Measurements from ENCODE around the gene NSF.
"Not testable (repeated sequence)": the region's sequence is repeated elsewhere in the genome, so short reads cannot be mapped to it uniquely, and the experiment has no call there.

Gene NSF

GRCh38 chr17:46649246-46649645 lies 58.8 kb downstream of the NSF start:
- not testable (repeated sequence) for H3K36me3 Mint-ChIP-seq (ENCODE audit: insufficient read depth); H3K27ac Mint-ChIP-seq; ATAC-seq (replicated peaks); H3K27me3 Mint-ChIP-seq; H3K9me3 Mint-ChIP-seq; H3K4me1 Mint-ChIP-seq (ENCODE audit: low read depth in 2 of 2); H3K4me3 Mint-ChIP-seq; DNase-seq

- not testable (repeated sequence) for H3K4me1 Mint-ChIP-seq (ENCODE audit: low read depth in 2 of 2); H3K27me3 Mint-ChIP-seq; H3K9me3 Mint-ChIP-seq; ATAC-seq (replicated peaks); H3K27ac Mint-ChIP-seq; H3K36me3 Mint-ChIP-seq (ENCODE audit: insufficient read depth); DNase-seq; H3K4me3 Mint-ChIP-seq
These were observed 61.7 kb downstream of the NSF start for GRCh38 chr17:46652024-46652643.

- H3K27ac Mint-ChIP-seq; ATAC-seq (replicated peaks); H3K4me3 Mint-ChIP-seq; H3K4me1 Mint-ChIP-seq (ENCODE audit: low read depth in 2 of 2); H3K9me3 Mint-ChIP-seq; H3K36me3 Mint-ChIP-seq (ENCODE audit: insufficient read depth); H3K27me3 Mint-ChIP-seq; DNase-seq: not testable (repeated sequence)
These were observed 67.8 kb downstream of the NSF start for GRCh38 chr17:46658235-46658634.

- not testable (repeated sequence) for H3K27ac Mint-ChIP-seq; H3K4me3 Mint-ChIP-seq; DNase-seq; H3K4me1 Mint-ChIP-seq (ENCODE audit: low read depth in 2 of 2); H3K9me3 Mint-ChIP-seq; H3K36me3 Mint-ChIP-seq (ENCODE audit: insufficient read depth); H3K27me3 Mint-ChIP-seq; ATAC-seq (replicated peaks)
These were observed 69.2 kb downstream of the NSF start for GRCh38 chr17:46659702-46660101.

- not testable (repeated sequence) for H3K27me3 Mint-ChIP-seq; H3K4me3 Mint-ChIP-seq; H3K4me1 Mint-ChIP-seq (ENCODE audit: low read depth in 2 of 2); ATAC-seq (replicated peaks); DNase-seq; H3K36me3 Mint-ChIP-seq (ENCODE audit: insufficient read depth); H3K27ac Mint-ChIP-seq; H3K9me3 Mint-ChIP-seq
These were observed 72.7 kb downstream of the NSF start for GRCh38 chr17:46663123-46663522.

GRCh38 chr17:46663552-46663951 lies 73.1 kb downstream of the NSF start:
- H3K4me3 Mint-ChIP-seq; H3K4me1 Mint-ChIP-seq (ENCODE audit: low read depth in 2 of 2); DNase-seq; ATAC-seq (replicated peaks); H3K36me3 Mint-ChIP-seq (ENCODE audit: insufficient read depth); H3K27ac Mint-ChIP-seq; H3K9me3 Mint-ChIP-seq; H3K27me3 Mint-ChIP-seq: not testable (repeated sequence)

- DNase-seq; H3K27me3 Mint-ChIP-seq; H3K36me3 Mint-ChIP-seq (ENCODE audit: insufficient read depth); H3K4me1 Mint-ChIP-seq (ENCODE audit: low read depth in 2 of 2); H3K4me3 Mint-ChIP-seq; H3K9me3 Mint-ChIP-seq; ATAC-seq (replicated peaks); H3K27ac Mint-ChIP-seq: not testable (repeated sequence)
These were observed 75.5 kb downstream of the NSF start for GRCh38 chr17:46665969-46666368.

- not testable (repeated sequence) for H3K36me3 Mint-ChIP-seq (ENCODE audit: insufficient read depth); H3K4me3 Mint-ChIP-seq; H3K27me3 Mint-ChIP-seq; H3K27ac Mint-ChIP-seq; ATAC-seq (replicated peaks); DNase-seq; H3K4me1 Mint-ChIP-seq (ENCODE audit: low read depth in 2 of 2); H3K9me3 Mint-ChIP-seq
These were observed 80.3 kb downstream of the NSF start for GRCh38 chr17:46670789-46671188.

GRCh38 chr17:46672777-46673176 lies 82.3 kb downstream of the NSF start:
- ATAC-seq (replicated peaks); DNase-seq; H3K27ac Mint-ChIP-seq; H3K4me3 Mint-ChIP-seq; H3K4me1 Mint-ChIP-seq (ENCODE audit: low read depth in 2 of 2); H3K9me3 Mint-ChIP-seq; H3K27me3 Mint-ChIP-seq; H3K36me3 Mint-ChIP-seq (ENCODE audit: insufficient read depth): not testable (repeated sequence)

- DNase-seq; H3K9me3 Mint-ChIP-seq; H3K27ac Mint-ChIP-seq; ATAC-seq (replicated peaks); H3K27me3 Mint-ChIP-seq; H3K36me3 Mint-ChIP-seq (ENCODE audit: insufficient read depth); H3K4me3 Mint-ChIP-seq; H3K4me1 Mint-ChIP-seq (ENCODE audit: low read depth in 2 of 2): not testable (repeated sequence)
These were observed 87.3 kb downstream of the NSF start for GRCh38 chr17:46677819-46678218.

- not testable (repeated sequence) for DNase-seq; H3K4me1 Mint-ChIP-seq (ENCODE audit: low read depth in 2 of 2); ATAC-seq (replicated peaks); H3K9me3 Mint-ChIP-seq; H3K27ac Mint-ChIP-seq; H3K36me3 Mint-ChIP-seq (ENCODE audit: insufficient read depth); H3K27me3 Mint-ChIP-seq; H3K4me3 Mint-ChIP-seq
These were observed 93.2 kb downstream of the NSF start for GRCh38 chr17:46683653-46684052.

GRCh38 chr17:46685284-46685683 lies 94.8 kb downstream of the NSF start:
- not testable (repeated sequence) for H3K4me3 Mint-ChIP-seq; ATAC-seq (replicated peaks); H3K9me3 Mint-ChIP-seq; H3K4me1 Mint-ChIP-seq (ENCODE audit: low read depth in 2 of 2); DNase-seq; H3K36me3 Mint-ChIP-seq (ENCODE audit: insufficient read depth); H3K27me3 Mint-ChIP-seq; H3K27ac Mint-ChIP-seq

- H3K4me1 Mint-ChIP-seq (ENCODE audit: low read depth in 2 of 2); H3K27ac Mint-ChIP-seq; ATAC-seq (replicated peaks); H3K4me3 Mint-ChIP-seq; DNase-seq; H3K27me3 Mint-ChIP-seq; H3K36me3 Mint-ChIP-seq (ENCODE audit: insufficient read depth); H3K9me3 Mint-ChIP-seq: not testable (repeated sequence)
These were observed 101.7 kb downstream of the NSF start for GRCh38 chr17:46692196-46692595.

GRCh38 chr17:46693283-46693682 lies 102.8 kb downstream of the NSF start:
- not testable (repeated sequence) for DNase-seq; ATAC-seq (replicated peaks); H3K4me3 Mint-ChIP-seq; H3K9me3 Mint-ChIP-seq; H3K4me1 Mint-ChIP-seq (ENCODE audit: low read depth in 2 of 2); H3K27me3 Mint-ChIP-seq; H3K36me3 Mint-ChIP-seq (ENCODE audit: insufficient read depth); H3K27ac Mint-ChIP-seq

GRCh38 chr17:46696522-46696921 lies 106.1 kb downstream of the NSF start:
- H3K4me1 Mint-ChIP-seq (ENCODE audit: low read depth in 2 of 2); ATAC-seq (replicated peaks); DNase-seq; H3K27ac Mint-ChIP-seq; H3K27me3 Mint-ChIP-seq; H3K4me3 Mint-ChIP-seq; H3K36me3 Mint-ChIP-seq (ENCODE audit: insufficient read depth); H3K9me3 Mint-ChIP-seq: not testable (repeated sequence)

All from effector memory CD8-positive, alpha-beta T cell (primary cell).